ENCODE results near the gene B9D2.

DNA sequence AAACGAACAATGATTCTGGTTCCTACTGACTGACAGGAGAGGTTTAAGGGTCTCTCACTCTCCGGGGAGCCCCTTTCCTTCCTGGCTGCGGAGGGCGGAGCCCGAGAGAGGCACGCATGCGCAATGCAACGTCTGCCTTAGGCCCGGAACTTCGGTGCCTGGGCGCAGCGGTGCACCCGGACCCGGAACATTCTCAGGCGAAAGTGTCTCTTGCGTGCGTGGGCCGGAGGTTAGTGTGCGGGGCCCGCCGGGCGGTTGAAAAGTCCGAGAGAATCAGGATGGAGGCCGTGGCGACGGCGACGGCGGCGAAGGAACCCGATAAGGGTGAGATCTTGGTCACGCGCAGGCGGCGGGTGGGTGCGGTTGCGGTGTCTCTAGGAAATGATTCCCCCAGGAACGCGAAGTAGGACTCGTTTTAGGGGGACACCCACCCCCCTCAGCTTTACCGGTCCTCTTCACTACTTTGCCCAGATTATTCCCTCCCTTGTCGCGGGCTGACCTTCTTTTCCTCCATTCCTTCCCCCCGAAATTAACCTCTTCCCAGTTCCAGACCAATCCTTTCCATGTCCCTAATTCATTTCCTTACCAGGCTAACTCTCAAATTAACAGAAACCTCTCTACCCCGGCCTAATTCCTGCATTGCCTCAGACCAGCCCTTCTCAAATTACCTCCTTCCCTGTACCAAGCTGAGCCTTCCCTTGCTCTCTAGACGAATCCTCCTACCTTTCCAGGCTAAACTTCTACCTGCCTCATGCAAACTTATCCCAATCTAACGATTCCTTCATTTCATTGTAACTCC lies 53.7 kb downstream of the B9D2 start, which contains the start of gene CCDC97:
- peak; percentile 47 for TF ChIP-seq POLR2A (IDR thresholded peaks at IDR 0.05)
- TF ChIP-seq, protein P1, sequence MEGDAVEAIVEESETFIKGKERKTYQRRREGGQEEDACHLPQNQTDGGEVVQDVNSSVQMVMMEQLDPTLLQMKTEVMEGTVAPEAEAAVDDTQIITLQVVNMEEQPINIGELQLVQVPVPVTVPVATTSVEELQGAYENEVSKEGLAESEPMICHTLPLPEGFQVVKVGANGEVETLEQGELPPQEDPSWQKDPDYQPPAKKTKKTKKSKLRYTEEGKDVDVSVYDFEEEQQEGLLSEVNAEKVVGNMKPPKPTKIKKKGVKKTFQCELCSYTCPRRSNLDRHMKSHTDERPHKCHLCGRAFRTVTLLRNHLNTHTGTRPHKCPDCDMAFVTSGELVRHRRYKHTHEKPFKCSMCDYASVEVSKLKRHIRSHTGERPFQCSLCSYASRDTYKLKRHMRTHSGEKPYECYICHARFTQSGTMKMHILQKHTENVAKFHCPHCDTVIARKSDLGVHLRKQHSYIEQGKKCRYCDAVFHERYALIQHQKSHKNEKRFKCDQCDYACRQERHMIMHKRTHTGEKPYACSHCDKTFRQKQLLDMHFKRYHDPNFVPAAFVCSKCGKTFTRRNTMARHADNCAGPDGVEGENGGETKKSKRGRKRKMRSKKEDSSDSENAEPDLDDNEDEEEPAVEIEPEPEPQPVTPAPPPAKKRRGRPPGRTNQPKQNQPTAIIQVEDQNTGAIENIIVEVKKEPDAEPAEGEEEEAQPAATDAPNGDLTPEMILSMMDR (IDR thresholded peaks at IDR 0.05), result no peak
- TF ChIP-seq POLR2AphosphoS5 (IDR thresholded peaks at IDR 0.05), result peak; percentile 82 to 93 (median 87)

Data from breast epithelium (tissue), 3 donors.